ENCODE results near the gene B3GALT5. TPM values are rescaled to one million over a fixed set of nuclear protein-coding genes. Genes with fewer than 3 reads are reported as not detected.

The B3GALT5 gene
- total and polyA plus RNA-seq, 2 of the 4 experiments (the other 2 are of a cell fraction): 0.05 to 0.18 TPM

DNA sequence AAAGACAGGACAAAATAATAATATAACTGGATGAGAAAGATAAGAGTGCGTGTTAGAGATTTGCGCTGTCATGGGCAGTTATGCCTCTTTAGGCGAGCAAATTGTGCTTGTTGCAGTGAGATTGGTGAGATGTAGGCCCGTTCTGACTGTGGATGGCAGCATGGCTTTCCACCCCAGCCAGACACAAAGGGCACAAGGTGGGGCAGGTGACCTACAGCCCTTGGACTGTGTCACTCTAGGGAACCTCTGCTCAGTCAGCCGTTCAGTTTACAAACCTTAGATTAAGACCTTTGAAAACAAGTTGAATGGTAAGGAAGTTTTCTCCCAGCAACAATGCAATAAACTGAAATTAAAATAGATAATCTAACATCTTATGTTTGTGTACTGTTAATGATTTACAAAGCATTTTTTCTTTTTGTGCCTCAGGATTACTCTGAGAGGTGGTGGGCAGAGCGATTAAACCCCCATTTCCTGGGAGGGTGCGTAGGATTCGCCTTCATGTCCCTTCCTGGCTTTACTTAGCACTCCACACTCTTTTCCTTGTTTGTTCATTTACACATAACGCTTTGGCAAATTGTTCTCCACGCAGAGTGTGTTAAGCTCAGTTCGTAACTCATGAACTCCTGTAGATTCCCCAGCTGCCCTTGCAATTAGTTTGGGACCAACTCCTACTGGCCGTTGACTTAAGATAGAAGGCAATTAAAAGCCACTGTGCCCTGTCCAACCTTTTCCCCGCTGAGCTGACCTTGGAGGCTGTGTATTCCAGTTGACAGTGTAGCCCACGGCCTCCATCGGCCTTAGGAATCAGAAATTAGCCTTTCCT, 74.1 kb downstream of the B3GALT5 start:
- no peaks in the 10 kb centered on the region for H3K36me3 ChIP-seq (ENCODE audit: control insufficient read depth, insufficient read depth, low read length)
- H4K91ac ChIP-seq (ENCODE audit: insufficient read depth, low read depth, low read length): no peak overlapping the region
- no peak overlapping the region for H2BK15ac ChIP-seq (ENCODE audit: low read depth, low read length)
- H4K20me1 ChIP-seq (ENCODE audit: insufficient read depth, low read length): no peaks in the 10 kb centered on the region
- no peak overlapping the region for H3K14ac ChIP-seq (replicated peaks; ENCODE audit: low read depth, low read length)
- DNase-seq: no peak
- in situ Hi-C loops (cut with MboI; ENCODE audit: low sequenced_read_pairs): no loop called here
- no peak overlapping the region for H3K4me2 ChIP-seq (ENCODE audit: low read depth, low read length)
- no TSS peak for BruUV-seq (replicated peaks)
- no peak for TF ChIP-seq MAFK (IDR thresholded peaks at IDR 0.05; ENCODE audit: low read depth, low read length)
- TF ChIP-seq BHLHE40 (IDR thresholded peaks at IDR 0.05; ENCODE audit: low read depth, low read length): no peak
- TF ChIP-seq, protein P1, sequence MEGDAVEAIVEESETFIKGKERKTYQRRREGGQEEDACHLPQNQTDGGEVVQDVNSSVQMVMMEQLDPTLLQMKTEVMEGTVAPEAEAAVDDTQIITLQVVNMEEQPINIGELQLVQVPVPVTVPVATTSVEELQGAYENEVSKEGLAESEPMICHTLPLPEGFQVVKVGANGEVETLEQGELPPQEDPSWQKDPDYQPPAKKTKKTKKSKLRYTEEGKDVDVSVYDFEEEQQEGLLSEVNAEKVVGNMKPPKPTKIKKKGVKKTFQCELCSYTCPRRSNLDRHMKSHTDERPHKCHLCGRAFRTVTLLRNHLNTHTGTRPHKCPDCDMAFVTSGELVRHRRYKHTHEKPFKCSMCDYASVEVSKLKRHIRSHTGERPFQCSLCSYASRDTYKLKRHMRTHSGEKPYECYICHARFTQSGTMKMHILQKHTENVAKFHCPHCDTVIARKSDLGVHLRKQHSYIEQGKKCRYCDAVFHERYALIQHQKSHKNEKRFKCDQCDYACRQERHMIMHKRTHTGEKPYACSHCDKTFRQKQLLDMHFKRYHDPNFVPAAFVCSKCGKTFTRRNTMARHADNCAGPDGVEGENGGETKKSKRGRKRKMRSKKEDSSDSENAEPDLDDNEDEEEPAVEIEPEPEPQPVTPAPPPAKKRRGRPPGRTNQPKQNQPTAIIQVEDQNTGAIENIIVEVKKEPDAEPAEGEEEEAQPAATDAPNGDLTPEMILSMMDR (conservative IDR thresholded peaks at IDR 0.05; ENCODE audit: low read depth, low read length): no peak
- no peak for TF ChIP-seq MAZ (IDR thresholded peaks at IDR 0.05; ENCODE audit: borderline replicate concordance, low read depth, low read length)
- no peak for TF ChIP-seq RAD21 (IDR thresholded peaks at IDR 0.05; ENCODE audit: low read length)
- no peak for TF ChIP-seq POLR2A (IDR thresholded peaks at IDR 0.05; ENCODE audit: low read depth, low read length)
- no peak for TF ChIP-seq RCOR1 (IDR thresholded peaks at IDR 0.05; ENCODE audit: insufficient replicate concordance, low read length)
- TF ChIP-seq, protein P2, sequence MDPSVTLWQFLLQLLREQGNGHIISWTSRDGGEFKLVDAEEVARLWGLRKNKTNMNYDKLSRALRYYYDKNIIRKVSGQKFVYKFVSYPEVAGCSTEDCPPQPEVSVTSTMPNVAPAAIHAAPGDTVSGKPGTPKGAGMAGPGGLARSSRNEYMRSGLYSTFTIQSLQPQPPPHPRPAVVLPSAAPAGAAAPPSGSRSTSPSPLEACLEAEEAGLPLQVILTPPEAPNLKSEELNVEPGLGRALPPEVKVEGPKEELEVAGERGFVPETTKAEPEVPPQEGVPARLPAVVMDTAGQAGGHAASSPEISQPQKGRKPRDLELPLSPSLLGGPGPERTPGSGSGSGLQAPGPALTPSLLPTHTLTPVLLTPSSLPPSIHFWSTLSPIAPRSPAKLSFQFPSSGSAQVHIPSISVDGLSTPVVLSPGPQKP (IDR thresholded peaks at IDR 0.05; ENCODE audit: borderline replicate concordance, low read depth, low read length): no peak
- TF ChIP-seq CHD1 (IDR thresholded peaks at IDR 0.05; ENCODE audit: low read depth, low read length): no peak
- TF ChIP-seq CEBPB (IDR thresholded peaks at IDR 0.05; ENCODE audit: low read depth, low read length): no peak
- no peak for TF ChIP-seq RFX5 (IDR thresholded peaks at IDR 0.05; ENCODE audit: low read depth, low read length)
- TF ChIP-seq FOS (IDR thresholded peaks at IDR 0.05; ENCODE audit: low read depth, low read length): no peak
- no peak for TF ChIP-seq SMC3 (IDR thresholded peaks at IDR 0.05; ENCODE audit: low read depth, low read length)
- TF ChIP-seq MXI1 (IDR thresholded peaks at IDR 0.05; ENCODE audit: borderline replicate concordance, low read depth, low read length): no peak
- TF ChIP-seq NFE2L2 (IDR thresholded peaks at IDR 0.05; ENCODE audit: low read depth, low read length): no peak
- TF ChIP-seq, protein P3, sequence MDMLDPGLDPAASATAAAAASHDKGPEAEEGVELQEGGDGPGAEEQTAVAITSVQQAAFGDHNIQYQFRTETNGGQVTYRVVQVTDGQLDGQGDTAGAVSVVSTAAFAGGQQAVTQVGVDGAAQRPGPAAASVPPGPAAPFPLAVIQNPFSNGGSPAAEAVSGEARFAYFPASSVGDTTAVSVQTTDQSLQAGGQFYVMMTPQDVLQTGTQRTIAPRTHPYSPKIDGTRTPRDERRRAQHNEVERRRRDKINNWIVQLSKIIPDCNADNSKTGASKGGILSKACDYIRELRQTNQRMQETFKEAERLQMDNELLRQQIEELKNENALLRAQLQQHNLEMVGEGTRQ (IDR thresholded peaks at IDR 0.05; ENCODE audit: low read depth, low read length): no peak
- POLR2A ChIA-PET (ENCODE audit: unreplicated experiment): no interaction called here
- no peak overlapping the region for H3K56ac ChIP-seq (ENCODE audit: extremely low read depth, insufficient read depth, low read length)
- no peak overlapping the region for H2BK20ac ChIP-seq (ENCODE audit: low read depth, low read length)
- no peak overlapping the region for H3K4ac ChIP-seq (ENCODE audit: low read depth, low read length)
- H2AFZ ChIP-seq (replicated peaks; ENCODE audit: low read length, poor library complexity): peak overlapping the region; percentile 32
- no peak overlapping the region for H3K27ac ChIP-seq (ENCODE audit: insufficient read depth, low read length)
- H3K79me1 ChIP-seq (ENCODE audit: low read depth in 1 of 2, low read length in 2 of 2): no peaks in the 10 kb centered on the region
- H3K4me3 ChIP-seq (ENCODE audit: insufficient read depth, low read depth, low read length): no peak overlapping the region
- H3K23ac ChIP-seq (ENCODE audit: low read depth, low read length): no peak overlapping the region
- no peak overlapping the region for H2BK120ac ChIP-seq (ENCODE audit: low read depth, low read length)
- dilution Hi-C loops (cut with HindIII; ENCODE audit: low sequenced_read_pairs, unreplicated experiment): no loop called here
- no peak overlapping the region for H3K9ac ChIP-seq (ENCODE audit: low read depth, low read length)
- WGBS, 2 experiments (ENCODE audit: extremely low coverage in 2 of 2, insufficient read length in 1 of 2): 66% methylated on average over 7 of the region's 15 CpGs; no CpG with 5 or more reads in 1 of the 2 experiments
- no peaks in the 10 kb centered on the region for H3K9me3 ChIP-seq (ENCODE audit: control insufficient read depth, insufficient read depth, low read length)
- H2BK5ac ChIP-seq (ENCODE audit: low read depth, low read length, poor library complexity, severe bottlenecking): no peak overlapping the region
- H2AK9ac ChIP-seq (replicated peaks; ENCODE audit: low read depth, low read length, poor library complexity): no peak overlapping the region
- H3K4me1 ChIP-seq (ENCODE audit: control insufficient read depth, insufficient read depth, low read length): no peaks in the 10 kb centered on the region
- no peaks in the 10 kb centered on the region for H3K27me3 ChIP-seq (ENCODE audit: control insufficient read depth, insufficient read depth, low read length)
- CTCF ChIA-PET: no interaction called here
- no peak overlapping the region for H2AK5ac ChIP-seq (ENCODE audit: low read depth, low read length)
- H3K18ac ChIP-seq (ENCODE audit: low read depth, low read length): no peak overlapping the region
- no peak for ATAC-seq (ENCODE audit: low read depth)
- H3K9me1 ChIP-seq (ENCODE audit: insufficient read depth, low read length): no peaks in the 10 kb centered on the region
- H4K8ac ChIP-seq (ENCODE audit: low read depth in 2 of 2, low read length in 2 of 2): no peak overlapping the region
- H4K5ac ChIP-seq (ENCODE audit: low read depth, low read length): no peak overlapping the region
- intact Hi-C loops (cut with micrococcal nuclease): no loop called here
